Left lung (tissue), 10 donors: ENCODE results near the gene MED12L. TPM values are rescaled to one million over a fixed set of nuclear protein-coding genes. Genes with fewer than 3 reads are reported as not detected.

Experiments used
- ATAC-seq: fragments of 200-7000 bp; cut with Tn5 transposase; one replicate; pipeline ENCODE4 v1.9.1; 2020; ENCODE audit warnings: moderate library complexity
- DNase-seq, 4 donors: peaks; one replicate each; pipeline ENCODE4 v3.0.0-alpha.2; 2013 to 2020
- H3K27ac ChIP-seq, 2 donors: fragments of 200-600 bp; sonication (generic) in 1 of 2; one replicate each; pipeline versions ENCODE4 v1.5.0 to v1.8.0; 2020 to 2021
- H3K27me3 ChIP-seq, 2 donors: fragments of 200-600 bp; sonication (generic) in 1 of 2; one replicate each; pipeline versions ENCODE4 v1.5.0 to v1.8.0; 2020 to 2021
- H3K36me3 ChIP-seq, 2 donors: fragments of 200-600 bp; sonication (generic) in 1 of 2; one replicate each; pipeline versions ENCODE4 v1.5.0 to v1.8.0; 2020 to 2021
- H3K4me1 ChIP-seq, 2 donors: fragments of 200-600 bp; one replicate each; pipeline ENCODE4 v1.8.0; 2021
- H3K4me3 ChIP-seq, 2 donors: fragments of 200-600 bp; sonication (generic) in 1 of 2; one replicate each; pipeline versions ENCODE4 v1.5.0 to v1.8.0; 2020 to 2021; ENCODE audit warnings: mild to moderate bottlenecking in 1 of 2
- H3K9me3 ChIP-seq, 2 donors: fragments of 200-600 bp; sonication (generic) in 1 of 2; one replicate each; pipeline versions ENCODE4 v1.5.0 to v1.8.0; 2020 to 2021
- CTCF ChIP-seq, 2 donors: fragments of 200-600 bp; sonication (generic) in 1 of 2; IDR thresholded peaks; one replicate each; pipeline versions ENCODE4 v1.5.0 to v1.8.0; 2021; ENCODE audit warnings: antibody characterized with exemption in 2 of 2
- intact Hi-C, 2 donors: fragments of 100-400 bp; cut with DNase I; formaldehyde crosslinking; loops; one replicate each; pipeline versions ENCODE4 v1.11.2 to v1.14.2; 2022
- polyA plus RNA-seq, 6 donors: library from polyadenylated mRNA; unstranded; fragments of 120-200 nt; gene quantifications; one replicate each; pipeline ENCODE4 v1.2.1, GENCODE V29; 2013; ENCODE audit not compliant: insufficient read length in 6 of 6
- total RNA-seq, 2 donors: library from RNA; stranded (reverse); fragmentation: NEBNext Ultra II Directional; extraction: Animal tissue kit (Norgen Biotek cat#: 25700); gene quantifications; one replicate each; pipeline ENCODE4 v1.2.1, GENCODE V29; 2021
- donor health status: DM: no; HTN: yes; CAD: no.
- donor health status: DM: no; HTN: no; CAD: no.

MED12L gene
- total and polyA plus RNA-seq, 8 donors, result 0.66 to 1.0 (median 0.77) TPM

GRCh38 chr3:151307583-151308488, 222.4 kb downstream of the MED12L start:
- no peak for TF ChIP-seq CTCF (IDR thresholded peaks at IDR 0.05)
- no peak overlapping the region for H3K27ac ChIP-seq
- H3K27me3 ChIP-seq, result no peaks in the 10 kb centered on the region
- peaks cover 0 to 2% of the 10 kb centered on the region in 2 donors for H3K4me1 ChIP-seq
- DNase-seq (no peak), ATAC-seq (no peak)
- no peak overlapping the region for H3K4me3 ChIP-seq
- intact Hi-C loops, result no loop called here
- H3K36me3 ChIP-seq, result no peaks in the 10 kb centered on the region
- H3K9me3 ChIP-seq, result no peaks in the 10 kb centered on the region

GRCh38 chr3:151309566-151309965, 224.1 kb downstream of the MED12L start:
- Histone ChIP-seq H3K27me3 (no peaks in the 10 kb centered on the region), H3K27ac (no peak overlapping the region), H3K4me1 (peaks cover 0 to 2% of the 10 kb centered on the region in 2 donors), H3K9me3 (no peaks in the 10 kb centered on the region), H3K4me3 (no peak overlapping the region), H3K36me3 (no peaks in the 10 kb centered on the region)
- ATAC-seq (no peak), DNase-seq (no peak)
- intact Hi-C loops, result no loop called here
- TF ChIP-seq CTCF (IDR thresholded peaks at IDR 0.05), result no peak

- no peaks in the 10 kb centered on the region for H3K27me3 ChIP-seq
- H3K27ac ChIP-seq, result no peak overlapping the region
- DNase-seq, result no peak
- no peak overlapping the region for H3K4me3 ChIP-seq
- H3K9me3 ChIP-seq, result no peaks in the 10 kb centered on the region
- H3K4me1 ChIP-seq, result no peaks in the 10 kb centered on the region
- no peak for TF ChIP-seq CTCF (IDR thresholded peaks at IDR 0.05)
- intact Hi-C loops, result no loop called here
- H3K36me3 ChIP-seq, result no peaks in the 10 kb centered on the region
- peak; percentile 20 for ATAC-seq
These were observed 227.5 kb downstream of the MED12L start for GRCh38 chr3:151312972-151313371.

DNA sequence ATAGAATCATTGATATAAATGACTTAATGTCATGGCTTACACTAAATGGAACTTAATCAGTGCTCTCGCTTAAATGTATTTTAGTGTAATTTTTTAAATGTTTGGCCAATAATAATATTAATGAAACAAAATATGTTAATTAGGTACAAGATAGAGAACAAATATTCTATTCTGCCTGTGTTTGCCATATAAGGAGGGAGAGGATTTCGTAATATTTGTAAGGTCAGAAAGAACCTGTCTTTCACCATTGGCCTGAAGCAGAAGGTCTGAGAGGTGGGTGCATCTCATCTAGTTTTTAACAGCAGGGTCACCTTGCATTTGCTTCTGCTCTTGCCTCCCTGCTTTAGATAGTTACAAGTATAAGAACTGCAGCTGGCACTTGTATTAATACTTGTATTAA, 228.7 kb downstream of the MED12L start:
- DNase-seq (no peak), ATAC-seq (no peak)
- intact Hi-C loops, result no loop called here
- H3K4me1 ChIP-seq, result peaks cover 0 to 12% of the 10 kb centered on the region in 2 donors
- no peaks in the 10 kb centered on the region for H3K9me3 ChIP-seq
- no peak overlapping the region for H3K4me3 ChIP-seq
- H3K27ac ChIP-seq, result no peak overlapping the region
- no peak for TF ChIP-seq CTCF (IDR thresholded peaks at IDR 0.05)
- H3K27me3 ChIP-seq, result no peaks in the 10 kb centered on the region
- H3K36me3 ChIP-seq, result no peaks in the 10 kb centered on the region

DNA sequence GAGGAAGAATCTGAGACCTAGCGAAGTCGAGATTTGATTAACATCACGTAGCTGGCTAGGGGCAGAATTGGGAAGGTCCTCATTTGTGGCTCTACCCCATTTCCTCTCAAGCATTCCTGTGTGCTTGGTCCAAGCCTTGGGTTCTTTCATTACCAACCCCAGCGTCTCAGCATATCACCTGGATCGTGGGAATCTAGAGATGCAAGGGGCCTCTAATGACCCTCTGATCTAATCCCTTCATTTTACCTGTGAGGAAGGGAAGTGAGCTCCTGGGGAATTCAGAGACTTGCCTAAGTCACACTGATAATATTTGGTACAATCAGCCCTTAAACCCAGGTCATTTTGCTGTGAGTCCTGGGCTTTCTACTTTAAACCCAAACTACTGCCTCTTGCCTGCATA, 229.1 kb downstream of the MED12L start:
- Histone ChIP-seq H3K4me3 (no peak overlapping the region), H3K36me3 (no peaks in the 10 kb centered on the region), H3K4me1 (peaks cover 0 to 14% of the 10 kb centered on the region in 2 donors), H3K9me3 (no peaks in the 10 kb centered on the region), H3K27ac (no peak overlapping the region), H3K27me3 (no peaks in the 10 kb centered on the region)
- no peak for ATAC-seq
- intact Hi-C loops, result no loop called here
- DNase-seq, result no peak
- TF ChIP-seq CTCF (IDR thresholded peaks at IDR 0.05), result no peak
